ENCODE data around the gene DPAGT1. TPM values are rescaled to one million over a fixed set of nuclear protein-coding genes. Genes with fewer than 3 reads are reported as not detected.
A peak's percentile ranks its signal among the peaks of the same experiment; 100 is the strongest.
"Not testable (repeated sequence)": the region's sequence is repeated elsewhere in the genome, so short reads cannot be mapped to it uniquely, and the experiment has no call there.

Gene DPAGT1
- total RNA-seq, 6 donors from 2014 or later: 18.6 to 43.9 (median 28.3) TPM

DNA sequence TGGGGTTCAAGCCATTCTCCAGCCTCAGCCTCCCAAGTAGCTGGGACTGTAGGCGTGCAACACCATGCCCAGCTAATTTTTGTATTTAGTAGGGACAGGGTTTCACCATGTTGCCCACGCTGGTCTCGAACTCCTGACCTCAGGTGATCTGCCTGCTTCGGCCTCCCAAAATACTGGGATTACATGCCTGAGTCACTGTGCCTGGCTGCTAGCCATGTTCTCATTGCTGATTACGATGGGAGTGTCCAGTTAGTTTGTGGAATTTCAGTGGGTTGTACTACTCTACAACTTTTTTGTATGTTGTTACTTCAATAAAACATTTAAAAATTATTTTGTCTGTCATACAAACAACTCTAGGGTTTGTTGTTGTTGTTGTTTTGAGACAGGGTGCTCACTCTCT lies 38.9 kb downstream of the DPAGT1 start:
- Histone ChIP-seq H3K9me3 (no peaks in the 10 kb centered on the region), H3K36me3 (no peaks in the 10 kb centered on the region), H3K4me1 (peaks cover 11 to 21% (median 18%) of the 10 kb centered on the region in 4 donors), H3K4me3 (no peak overlapping the region), H3K27me3 (no peaks in the 10 kb centered on the region), H3K27ac (no peak overlapping the region)
- TF ChIP-seq EP300 (IDR thresholded peaks at IDR 0.05): no peak
- TF ChIP-seq, protein P1, sequence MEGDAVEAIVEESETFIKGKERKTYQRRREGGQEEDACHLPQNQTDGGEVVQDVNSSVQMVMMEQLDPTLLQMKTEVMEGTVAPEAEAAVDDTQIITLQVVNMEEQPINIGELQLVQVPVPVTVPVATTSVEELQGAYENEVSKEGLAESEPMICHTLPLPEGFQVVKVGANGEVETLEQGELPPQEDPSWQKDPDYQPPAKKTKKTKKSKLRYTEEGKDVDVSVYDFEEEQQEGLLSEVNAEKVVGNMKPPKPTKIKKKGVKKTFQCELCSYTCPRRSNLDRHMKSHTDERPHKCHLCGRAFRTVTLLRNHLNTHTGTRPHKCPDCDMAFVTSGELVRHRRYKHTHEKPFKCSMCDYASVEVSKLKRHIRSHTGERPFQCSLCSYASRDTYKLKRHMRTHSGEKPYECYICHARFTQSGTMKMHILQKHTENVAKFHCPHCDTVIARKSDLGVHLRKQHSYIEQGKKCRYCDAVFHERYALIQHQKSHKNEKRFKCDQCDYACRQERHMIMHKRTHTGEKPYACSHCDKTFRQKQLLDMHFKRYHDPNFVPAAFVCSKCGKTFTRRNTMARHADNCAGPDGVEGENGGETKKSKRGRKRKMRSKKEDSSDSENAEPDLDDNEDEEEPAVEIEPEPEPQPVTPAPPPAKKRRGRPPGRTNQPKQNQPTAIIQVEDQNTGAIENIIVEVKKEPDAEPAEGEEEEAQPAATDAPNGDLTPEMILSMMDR (IDR thresholded peaks at IDR 0.05): no peak
- TF ChIP-seq POLR2AphosphoS5 (IDR thresholded peaks at IDR 0.05): no peak
- TF ChIP-seq POLR2A (IDR thresholded peaks at IDR 0.05): no peak
- DNase-seq (no peak), ATAC-seq (ENCODE audit: low FRiP score in 2 of 2) (no peak)
- 76 to 79% methylated on average over 5 of the region's 5 CpGs for WGBS, 2 donors

DNA sequence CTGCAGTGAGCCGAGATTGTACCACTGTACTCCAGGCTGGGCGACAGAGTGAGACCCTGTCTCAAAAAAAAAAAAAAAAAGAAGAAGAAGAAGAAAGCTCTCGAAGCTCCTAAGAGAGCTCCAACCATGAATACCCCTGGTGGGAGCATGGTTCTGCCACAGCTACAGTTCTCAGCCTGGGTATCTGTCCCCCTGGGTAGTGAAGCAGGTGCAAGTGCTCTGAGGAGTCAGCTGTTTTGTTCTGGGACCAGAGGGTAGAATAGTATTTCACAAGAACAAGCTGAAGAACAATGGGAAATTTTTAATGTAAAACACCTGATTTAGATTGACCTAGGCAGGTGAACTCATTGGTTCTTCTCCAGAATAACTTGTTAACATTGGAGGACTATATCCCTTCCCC lies 40.4 kb downstream of the DPAGT1 start:
- H3K9me3 ChIP-seq: no peaks in the 10 kb centered on the region
- 91 to 94% methylated on average over 3 of the region's 3 CpGs for WGBS, 2 donors
- TF ChIP-seq, protein P1 (IDR thresholded peaks at IDR 0.05): no peak
- TF ChIP-seq POLR2A (IDR thresholded peaks at IDR 0.05) (no peak), POLR2AphosphoS5 (IDR thresholded peaks at IDR 0.05) (no peak), EP300 (IDR thresholded peaks at IDR 0.05) (no peak)
- no peak overlapping the region for H3K27ac ChIP-seq
- peaks cover 10 to 18% (median 14%) of the 10 kb centered on the region in 4 donors for H3K4me1 ChIP-seq
- H3K27me3 ChIP-seq: no peaks in the 10 kb centered on the region
- H3K4me3 ChIP-seq: no peak overlapping the region
- no peak for DNase-seq
- ATAC-seq (ENCODE audit: low FRiP score in 2 of 2): no peak
- H3K36me3 ChIP-seq: no peaks in the 10 kb centered on the region

DNA sequence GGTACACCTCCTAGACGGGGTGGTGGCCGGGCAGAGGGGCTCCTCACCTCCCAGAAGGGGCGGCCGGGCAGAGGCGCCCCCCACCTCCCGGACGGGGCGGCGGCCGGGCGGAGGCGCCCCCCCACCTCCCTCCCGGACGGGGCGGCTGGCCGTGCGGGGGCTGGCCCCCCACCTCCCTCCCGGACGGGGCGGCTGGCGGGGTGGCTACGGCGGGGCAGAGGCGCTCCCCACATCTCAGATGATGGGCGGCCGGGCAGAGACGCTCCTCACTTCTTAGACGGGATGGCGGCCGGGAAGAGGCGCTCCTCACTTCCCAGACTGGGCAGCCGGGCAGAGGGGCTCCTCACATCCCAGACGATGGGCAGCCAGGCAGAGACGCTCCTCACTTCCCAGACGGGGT lies 42.5 kb downstream of the DPAGT1 start:
- 83 to 95% methylated on average over 2 to 5 of the region's 35 CpGs for WGBS, 2 donors
- DNase-seq: peak in 1 of 2 donors; percentile 74

DNA sequence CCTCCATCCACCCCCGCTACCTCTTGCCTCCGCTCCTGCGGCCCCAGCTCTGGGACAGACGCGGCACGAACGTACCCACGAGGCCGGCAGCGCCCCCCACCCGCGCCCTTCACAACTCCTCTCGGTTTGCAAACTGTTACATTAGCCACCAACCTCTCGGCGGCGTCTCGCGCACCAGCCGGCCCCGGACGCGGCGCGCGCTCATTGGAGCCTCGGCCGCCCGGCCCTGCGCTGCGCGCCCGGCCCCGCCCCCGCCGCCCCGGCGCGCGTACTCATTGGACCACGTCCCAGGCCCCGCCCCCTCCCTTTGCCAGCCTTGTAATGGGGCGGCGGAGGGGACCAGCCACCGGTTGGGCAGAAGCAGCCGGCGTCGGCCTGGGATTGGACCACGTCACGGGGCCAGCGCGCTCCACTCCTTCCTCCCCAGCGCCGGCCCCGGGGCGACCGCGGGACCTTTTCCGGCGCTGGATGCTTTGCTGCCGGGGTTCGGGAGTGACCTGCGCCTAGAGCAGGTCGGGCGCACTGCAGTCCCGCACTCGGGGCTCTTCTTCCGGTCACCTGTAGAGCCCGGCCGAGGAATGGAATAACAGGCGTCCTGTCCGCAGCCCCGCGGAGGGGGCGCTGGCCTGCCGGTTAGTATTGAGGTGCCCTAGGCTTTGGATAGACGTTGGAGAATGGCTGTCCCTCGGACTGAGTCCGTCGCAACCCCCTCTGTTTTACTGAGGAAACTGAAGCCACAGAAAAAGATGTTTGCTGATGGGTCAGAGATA lies 44.5 kb downstream of the DPAGT1 start, which contains the start of gene HYOU1:
Gene HYOU1, minus strand, starts transcription at position 206 of the 770 bp plus-strand sequence. CDS start 1,045 bp downstream, outside the sequence.
- 0 to 1% methylated on average over 1 to 26 of the region's 79 CpGs for WGBS, 2 donors
- H3K36me3 ChIP-seq: peaks cover 12 to 32% (median 29%) of the 10 kb centered on the region in 4 donors

More for the DNA sequence above, 42.5 kb downstream of the DPAGT1 start:
- Histone ChIP-seq H3K4me1 (peaks cover 17 to 24% (median 18%) of the 10 kb centered on the region in 4 donors), H3K36me3 (peaks cover 0 to 12% (median 10%) of the 10 kb centered on the region in 4 donors)
- not testable (repeated sequence) for H3K27ac ChIP-seq; ATAC-seq (ENCODE audit: low FRiP score in 2 of 2); H3K9me3 ChIP-seq; H3K4me3 ChIP-seq; H3K27me3 ChIP-seq

More for the DNA sequence above, 44.5 kb downstream of the DPAGT1 start, which contains the start of gene HYOU1:
- H3K4me1 ChIP-seq: peaks cover 14 to 24% (median 18%) of the 10 kb centered on the region in 4 donors
- no peaks in the 10 kb centered on the region for H3K9me3 ChIP-seq
- DNase-seq (peak; percentile 99), ATAC-seq (ENCODE audit: low FRiP score in 2 of 2) (peak; percentile 99)
- peak within 1 kb of the TSS; percentile 81 to 99 (median 93) for H3K4me3 ChIP-seq
- H3K27me3 ChIP-seq: no peaks in the 10 kb centered on the region
- TF ChIP-seq EP300 (IDR thresholded peaks at IDR 0.05) (no peak), POLR2A (IDR thresholded peaks at IDR 0.05) (peak in 3 of 4 donors; percentile 31 to 78 (median 66)), POLR2AphosphoS5 (IDR thresholded peaks at IDR 0.05) (peak; percentile 44 to 66)
- TF ChIP-seq, protein P1 (IDR thresholded peaks at IDR 0.05): peak in 4 of 6 experiments; percentile 21 to 47 (median 42)
- H3K27ac ChIP-seq: peak within 1 kb of the TSS; percentile 81 to 90 (median 88)
